Peyer's patch (tissue), 4 donors: ENCODE measurements around the gene MRI1.

Source experiments
- CTCF ChIP-seq, 6 experiments: fragments of 450-650 bp in 4 of 6; fragments of 200-600 bp in 2 of 6; sonication (generic) in 1 of 6; IDR thresholded peaks; one replicate each; pipeline ENCODE4 v1.5.1; 2017 to 2019; ENCODE audit warnings: antibody characterized with exemption in 6 of 6, mild to moderate bottlenecking in 3 of 6, moderate library complexity in 1 of 6
- POLR2A ChIP-seq, 2 donors: fragments of 450-650 bp; IDR thresholded peaks; one replicate each; pipeline ENCODE4 v1.5.1; 2017; ENCODE audit warnings: antibody characterized with exemption in 2 of 2, mild to moderate bottlenecking in 2 of 2, moderate library complexity in 2 of 2

GRCh38 chr19:13806728-13807127 is 42.4 kb downstream of the MRI1 start:
- TF ChIP-seq CTCF (IDR thresholded peaks at IDR 0.05) = no peak
- no peak for TF ChIP-seq POLR2A (IDR thresholded peaks at IDR 0.05)
